K562 (cell line): ENCODE data around the gene VAMP4.

Source experiments
- EP300 ChIP-seq: IDR thresholded peaks from 2 replicates; pipeline ENCODE4 v1.6.1; 2012; ENCODE audit warnings: low read length, improper control_type of control experiment
- HDAC2 ChIP-seq: fragments of 450-650 bp; IDR thresholded peaks from 2 replicates; pipeline ENCODE4 v1.6.1; 2016; ENCODE audit warnings: mild to moderate bottlenecking
- TF ChIP-seq, protein P1 (sequence below), 3 experiments: IDR thresholded peaks in 2 of 3; conservative IDR thresholded peaks in 1 of 3; 2 replicates each; pipeline ENCODE4 v1.5.1; 2011 to 2012; ENCODE audit warnings: low read length in 3 of 3, mild to moderate bottlenecking in 3 of 3, control low read depth in 2 of 3, improper control_type of control experiment in 1 of 3, inconsistent platforms in 1 of 3, low read depth in 1 of 3, mixed read lengths in 1 of 3, moderate library complexity in 1 of 3; ENCODE audit not compliant: insufficient read depth in 2 of 3

DNA sequence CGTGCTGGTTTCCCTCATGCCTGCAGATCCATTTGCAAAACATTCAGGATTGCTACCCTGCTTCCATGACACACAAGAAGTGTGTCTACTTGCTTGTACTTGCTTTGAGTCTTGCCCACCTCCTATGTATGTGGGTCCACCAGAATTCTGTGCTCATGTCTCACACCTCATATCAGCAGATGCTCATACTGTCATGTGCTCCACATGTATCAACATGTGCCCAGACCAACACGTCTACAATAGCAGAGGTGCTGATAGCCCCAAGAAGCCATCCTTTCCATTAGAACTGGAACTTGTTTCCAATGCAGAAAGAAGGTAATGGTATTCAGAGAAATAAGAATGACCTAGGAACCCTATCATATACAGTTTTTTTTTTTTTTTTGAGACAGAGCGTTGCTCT lies 61.5 kb downstream of the VAMP4 start:
- TF ChIP-seq EP300 (no peak), HDAC2 (no peak)
- TF ChIP-seq, protein P1, sequence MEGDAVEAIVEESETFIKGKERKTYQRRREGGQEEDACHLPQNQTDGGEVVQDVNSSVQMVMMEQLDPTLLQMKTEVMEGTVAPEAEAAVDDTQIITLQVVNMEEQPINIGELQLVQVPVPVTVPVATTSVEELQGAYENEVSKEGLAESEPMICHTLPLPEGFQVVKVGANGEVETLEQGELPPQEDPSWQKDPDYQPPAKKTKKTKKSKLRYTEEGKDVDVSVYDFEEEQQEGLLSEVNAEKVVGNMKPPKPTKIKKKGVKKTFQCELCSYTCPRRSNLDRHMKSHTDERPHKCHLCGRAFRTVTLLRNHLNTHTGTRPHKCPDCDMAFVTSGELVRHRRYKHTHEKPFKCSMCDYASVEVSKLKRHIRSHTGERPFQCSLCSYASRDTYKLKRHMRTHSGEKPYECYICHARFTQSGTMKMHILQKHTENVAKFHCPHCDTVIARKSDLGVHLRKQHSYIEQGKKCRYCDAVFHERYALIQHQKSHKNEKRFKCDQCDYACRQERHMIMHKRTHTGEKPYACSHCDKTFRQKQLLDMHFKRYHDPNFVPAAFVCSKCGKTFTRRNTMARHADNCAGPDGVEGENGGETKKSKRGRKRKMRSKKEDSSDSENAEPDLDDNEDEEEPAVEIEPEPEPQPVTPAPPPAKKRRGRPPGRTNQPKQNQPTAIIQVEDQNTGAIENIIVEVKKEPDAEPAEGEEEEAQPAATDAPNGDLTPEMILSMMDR (IDR thresholded peaks at IDR 0.05 in 2 of 3, conservative IDR thresholded peaks at IDR 0.05 in 1 of 3; ENCODE audit: insufficient read depth in 2 of 3, low read depth in 1 of 3, low read length in 3 of 3) = no peak
